NCI-H2081 (cell line): Measurements from ENCODE around the gene SUCO.
"Not testable (repeated sequence)": the region's sequence is repeated elsewhere in the genome, so short reads cannot be mapped to it uniquely, and the experiment has no call there.

ENCODE experiments used
- DNase-seq, 2 experiments: peaks; one replicate each; lab custom pipeline; 2025; lab: John Stamatoyannopoulos, UW

The SUCO gene

GRCh38 chr1:172566196-172566997 lies 33.4 kb downstream of the SUCO start:
- no peak for DNase-seq

GRCh38 chr1:172567720-172568119 lies 34.8 kb downstream of the SUCO start:
- DNase-seq, result no peak

- DNase-seq, result no peak
These were observed 41.1 kb downstream of the SUCO start for GRCh38 chr1:172574080-172574479.

- DNase-seq, result no peak
These were observed 45.6 kb downstream of the SUCO start for GRCh38 chr1:172578586-172578985.

GRCh38 chr1:172581273-172581672 lies 48.3 kb downstream of the SUCO start:
- no peak for DNase-seq

- DNase-seq, result no peak
These were observed 48.8 kb downstream of the SUCO start for GRCh38 chr1:172581779-172582178.

- no peak for DNase-seq
These were observed 49.9 kb downstream of the SUCO start for GRCh38 chr1:172582889-172583288.

GRCh38 chr1:172585348-172585747 lies 52.4 kb downstream of the SUCO start:
- no peak for DNase-seq

GRCh38 chr1:172585861-172586260 lies 52.9 kb downstream of the SUCO start:
- no peak for DNase-seq

- DNase-seq, result no peak
These were observed 55.6 kb downstream of the SUCO start for GRCh38 chr1:172588296-172589291.

- no peak for DNase-seq
These were observed 56.6 kb downstream of the SUCO start for GRCh38 chr1:172589553-172589952.

- DNase-seq, result not testable (repeated sequence)
These were observed 58.5 kb downstream of the SUCO start for GRCh38 chr1:172591429-172591828.

- DNase-seq, result not testable (repeated sequence)
These were observed 62.1 kb downstream of the SUCO start for GRCh38 chr1:172595066-172595465.

GRCh38 chr1:172596782-172597181 lies 63.8 kb downstream of the SUCO start:
- DNase-seq, result not testable (repeated sequence)

GRCh38 chr1:172599912-172600311 lies 67.0 kb downstream of the SUCO start:
- no peak for DNase-seq

GRCh38 chr1:172600615-172601014 lies 67.7 kb downstream of the SUCO start:
- no peak for DNase-seq

- peak in 1 of 2 experiments; percentile 47 for DNase-seq
These were observed 68.2 kb downstream of the SUCO start for GRCh38 chr1:172601046-172601630.

GRCh38 chr1:172602706-172603105 lies 69.8 kb downstream of the SUCO start:
- peak; percentile 36 to 79 for DNase-seq

GRCh38 chr1:172603816-172604215 lies 70.9 kb downstream of the SUCO start:
- no peak for DNase-seq

GRCh38 chr1:172605641-172606040 lies 72.7 kb downstream of the SUCO start:
- DNase-seq, result no peak

GRCh38 chr1:172607145-172607544 lies 74.2 kb downstream of the SUCO start:
- no peak for DNase-seq

GRCh38 chr1:172608098-172608601 lies 75.2 kb downstream of the SUCO start:
- DNase-seq, result no peak
